Measurements from ENCODE around the gene PTPA.
"Not testable (repeated sequence)": the region's sequence is repeated elsewhere in the genome, so short reads cannot be mapped to it uniquely, and the experiment has no call there.

The PTPA gene

GRCh38 chr9:129150672-129151211, 39.5 kb downstream of the PTPA start:
- Histone ChIP-seq H3K27me3 (ENCODE audit: low read depth, low read length) (no peaks in the 10 kb centered on the region), H3K4me1 (ENCODE audit: control insufficient read depth in 1 of 2, insufficient read depth in 2 of 2, low read length in 2 of 2) (peaks cover 9 to 18% of the 10 kb centered on the region in 2 donors), H3K36me3 (ENCODE audit: control insufficient read depth in 1 of 2, insufficient read depth in 2 of 2, low read length in 2 of 2) (peaks cover 14 to 35% of the 10 kb centered on the region in 2 donors), H3K4me3 (ENCODE audit: low read depth in 1 of 2, low read length in 2 of 2) (no peak overlapping the region), H3K9me3 (ENCODE audit: control insufficient read depth in 1 of 2, low read length in 2 of 2) (no peaks in the 10 kb centered on the region), H3K27ac (ENCODE audit: low read length) (no peak overlapping the region)

- Histone ChIP-seq H3K4me3 (ENCODE audit: low read depth in 1 of 2, low read length in 2 of 2) (no peak overlapping the region), H3K9me3 (ENCODE audit: control insufficient read depth in 1 of 2, low read length in 2 of 2) (no peaks in the 10 kb centered on the region), H3K4me1 (ENCODE audit: control insufficient read depth in 1 of 2, insufficient read depth in 2 of 2, low read length in 2 of 2) (peaks cover 8 to 11% of the 10 kb centered on the region in 2 donors), H3K36me3 (ENCODE audit: control insufficient read depth in 1 of 2, insufficient read depth in 2 of 2, low read length in 2 of 2) (peaks cover 14 to 39% of the 10 kb centered on the region in 2 donors), H3K27me3 (ENCODE audit: low read depth, low read length) (no peaks in the 10 kb centered on the region), H3K27ac (ENCODE audit: low read length) (no peak overlapping the region)
Observed at GRCh38 chr9:129151469-129151868, 40.3 kb downstream of the PTPA start.

- Histone ChIP-seq H3K9me3 (ENCODE audit: control insufficient read depth in 1 of 2, low read length in 2 of 2) (no peaks in the 10 kb centered on the region), H3K27me3 (ENCODE audit: low read depth, low read length) (no peaks in the 10 kb centered on the region), H3K4me3 (ENCODE audit: low read depth in 1 of 2, low read length in 2 of 2) (no peak overlapping the region), H3K36me3 (ENCODE audit: control insufficient read depth in 1 of 2, insufficient read depth in 2 of 2, low read length in 2 of 2) (peaks cover 4 to 30% of the 10 kb centered on the region in 2 donors), H3K4me1 (ENCODE audit: control insufficient read depth in 1 of 2, insufficient read depth in 2 of 2, low read length in 2 of 2) (no peaks in the 10 kb centered on the region), H3K27ac (ENCODE audit: low read length) (no peak overlapping the region)
Observed at GRCh38 chr9:129154866-129155477, 43.8 kb downstream of the PTPA start.

- H3K4me3 ChIP-seq (ENCODE audit: low read depth in 1 of 2, low read length in 2 of 2), result no peak overlapping the region
- H3K4me1 ChIP-seq (ENCODE audit: control insufficient read depth in 1 of 2, insufficient read depth in 2 of 2, low read length in 2 of 2), result no peaks in the 10 kb centered on the region
- H3K36me3 ChIP-seq (ENCODE audit: control insufficient read depth in 1 of 2, insufficient read depth in 2 of 2, low read length in 2 of 2), result peaks cover 3 to 30% of the 10 kb centered on the region in 2 donors
- H3K27me3 ChIP-seq (ENCODE audit: low read depth, low read length), result no peaks in the 10 kb centered on the region
- H3K27ac ChIP-seq (ENCODE audit: low read length), result no peak overlapping the region
- H3K9me3 ChIP-seq (ENCODE audit: control insufficient read depth in 1 of 2, low read length in 2 of 2), result no peaks in the 10 kb centered on the region
Observed at GRCh38 chr9:129156163-129156562, 44.9 kb downstream of the PTPA start.

- Histone ChIP-seq H3K27me3 (ENCODE audit: low read depth, low read length) (no peaks in the 10 kb centered on the region), H3K27ac (ENCODE audit: low read length) (no peak overlapping the region), H3K4me1 (ENCODE audit: control insufficient read depth in 1 of 2, insufficient read depth in 2 of 2, low read length in 2 of 2) (peaks cover 8 to 13% of the 10 kb centered on the region in 2 donors), H3K36me3 (ENCODE audit: control insufficient read depth in 1 of 2, insufficient read depth in 2 of 2, low read length in 2 of 2) (peaks cover 0 to 2% of the 10 kb centered on the region in 2 donors), H3K9me3 (ENCODE audit: control insufficient read depth in 1 of 2, low read length in 2 of 2) (no peaks in the 10 kb centered on the region), H3K4me3 (ENCODE audit: low read depth in 1 of 2, low read length in 2 of 2) (no peak overlapping the region)
Observed at GRCh38 chr9:129160712-129161533, 49.7 kb downstream of the PTPA start.

DNA sequence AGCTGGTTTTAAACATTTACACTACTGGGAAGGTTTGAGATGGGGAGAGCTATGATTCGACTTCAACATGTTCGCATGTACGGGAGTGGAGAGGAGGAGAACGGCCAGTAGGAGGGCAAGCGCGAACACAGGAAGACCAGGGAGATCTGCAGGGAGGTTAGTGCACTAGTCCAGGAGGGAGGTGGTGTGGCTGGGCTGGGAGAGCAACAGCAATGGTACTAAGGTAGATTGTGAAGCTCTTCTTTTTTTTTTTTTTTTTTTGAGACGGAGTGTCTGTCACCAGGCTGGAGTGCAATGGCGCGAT, 50.3 kb downstream of the PTPA start:
- no peak overlapping the region for H3K4me3 ChIP-seq (ENCODE audit: low read depth in 1 of 2, low read length in 2 of 2)
- peaks cover 8 to 13% of the 10 kb centered on the region in 2 donors for H3K4me1 ChIP-seq (ENCODE audit: control insufficient read depth in 1 of 2, insufficient read depth in 2 of 2, low read length in 2 of 2)
- H3K27ac ChIP-seq (ENCODE audit: low read length), result no peak overlapping the region
- no peaks in the 10 kb centered on the region for H3K36me3 ChIP-seq (ENCODE audit: control insufficient read depth in 1 of 2, insufficient read depth in 2 of 2, low read length in 2 of 2)
- no peaks in the 10 kb centered on the region for H3K9me3 ChIP-seq (ENCODE audit: control insufficient read depth in 1 of 2, low read length in 2 of 2)
- H3K27me3 ChIP-seq (ENCODE audit: low read depth, low read length), result no peaks in the 10 kb centered on the region

GRCh38 chr9:129162497-129163197, 51.4 kb downstream of the PTPA start:
- no peaks in the 10 kb centered on the region for H3K27me3 ChIP-seq (ENCODE audit: low read depth, low read length)
- H3K27ac ChIP-seq (ENCODE audit: low read length), result no peak overlapping the region

GRCh38 chr9:129163198-129163670, 52.0 kb downstream of the PTPA start:
- not testable (repeated sequence) for H3K4me3 ChIP-seq (ENCODE audit: low read depth in 1 of 2, low read length in 2 of 2); H3K27ac ChIP-seq (ENCODE audit: low read length); H3K27me3 ChIP-seq (ENCODE audit: low read depth, low read length); H3K36me3 ChIP-seq (ENCODE audit: control insufficient read depth in 1 of 2, insufficient read depth in 2 of 2, low read length in 2 of 2); H3K9me3 ChIP-seq (ENCODE audit: control insufficient read depth in 1 of 2, low read length in 2 of 2)
- peaks cover 11 to 23% of the 10 kb centered on the region in 2 donors for H3K4me1 ChIP-seq (ENCODE audit: control insufficient read depth in 1 of 2, insufficient read depth in 2 of 2, low read length in 2 of 2)

More at GRCh38 chr9:129162497-129163197, 51.4 kb downstream of the PTPA start:
- Histone ChIP-seq H3K36me3 (ENCODE audit: control insufficient read depth in 1 of 2, insufficient read depth in 2 of 2, low read length in 2 of 2) (no peaks in the 10 kb centered on the region), H3K9me3 (ENCODE audit: control insufficient read depth in 1 of 2, low read length in 2 of 2) (no peaks in the 10 kb centered on the region), H3K4me3 (ENCODE audit: low read depth in 1 of 2, low read length in 2 of 2) (no peak overlapping the region), H3K4me1 (ENCODE audit: control insufficient read depth in 1 of 2, insufficient read depth in 2 of 2, low read length in 2 of 2) (peaks cover 11 to 18% of the 10 kb centered on the region in 2 donors)

- peak overlapping the region; percentile 74 for H3K27ac ChIP-seq (ENCODE audit: low read length)
- no peaks in the 10 kb centered on the region for H3K9me3 ChIP-seq (ENCODE audit: control insufficient read depth in 1 of 2, low read length in 2 of 2)
- H3K27me3 ChIP-seq (ENCODE audit: low read depth, low read length), result no peaks in the 10 kb centered on the region
- peaks cover 11 to 26% of the 10 kb centered on the region in 2 donors for H3K4me1 ChIP-seq (ENCODE audit: control insufficient read depth in 1 of 2, insufficient read depth in 2 of 2, low read length in 2 of 2)
- no peak overlapping the region for H3K4me3 ChIP-seq (ENCODE audit: low read depth in 1 of 2, low read length in 2 of 2)
- H3K36me3 ChIP-seq (ENCODE audit: control insufficient read depth in 1 of 2, insufficient read depth in 2 of 2, low read length in 2 of 2), result no peaks in the 10 kb centered on the region
Observed at GRCh38 chr9:129163753-129164152, 52.5 kb downstream of the PTPA start.

DNA sequence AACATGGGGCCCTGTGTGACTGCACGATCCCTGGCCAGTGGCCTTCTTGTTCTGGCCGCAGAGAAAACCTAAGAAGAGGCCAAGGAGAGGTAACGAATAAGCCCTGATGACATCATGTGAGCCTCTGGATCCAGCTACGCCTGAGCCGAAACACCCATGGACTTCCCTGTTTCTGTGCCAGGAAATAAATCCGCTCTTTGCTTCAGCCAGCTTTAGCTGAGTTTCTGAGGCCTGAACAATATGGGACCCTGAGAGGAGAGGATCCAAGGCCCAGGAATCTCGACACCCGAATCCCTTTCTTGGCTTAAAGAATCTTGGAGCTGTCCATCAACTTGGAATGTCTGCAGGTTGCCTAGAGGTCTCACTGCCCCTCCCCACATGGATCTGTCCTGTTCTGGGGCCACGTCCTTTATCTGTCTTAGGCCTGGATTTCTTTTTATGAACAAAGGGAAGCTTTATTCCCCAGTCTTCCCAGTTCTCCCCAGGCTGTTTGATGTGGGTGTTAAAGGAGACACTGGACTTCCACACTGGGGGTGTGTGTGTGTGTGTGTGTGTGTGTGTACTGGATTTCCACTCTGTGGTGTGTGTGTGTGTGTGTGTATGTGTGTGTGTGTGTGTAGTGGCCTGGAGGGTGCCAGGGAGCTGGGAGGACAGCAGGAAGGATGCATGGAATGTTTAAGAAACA, 53.2 kb downstream of the PTPA start:
- no peak overlapping the region for H3K4me3 ChIP-seq (ENCODE audit: low read depth in 1 of 2, low read length in 2 of 2)
- no peaks in the 10 kb centered on the region for H3K27me3 ChIP-seq (ENCODE audit: low read depth, low read length)
- H3K4me1 ChIP-seq (ENCODE audit: control insufficient read depth in 1 of 2, insufficient read depth in 2 of 2, low read length in 2 of 2), result peaks cover 11 to 26% of the 10 kb centered on the region in 2 donors
- no peaks in the 10 kb centered on the region for H3K36me3 ChIP-seq (ENCODE audit: control insufficient read depth in 1 of 2, insufficient read depth in 2 of 2, low read length in 2 of 2)
- no peaks in the 10 kb centered on the region for H3K9me3 ChIP-seq (ENCODE audit: control insufficient read depth in 1 of 2, low read length in 2 of 2)
- peak overlapping the region; percentile 74 for H3K27ac ChIP-seq (ENCODE audit: low read length)

GRCh38 chr9:129165198-129165597, 54.0 kb downstream of the PTPA start:
- Histone ChIP-seq H3K27ac (ENCODE audit: low read length) (no peak overlapping the region), H3K27me3 (ENCODE audit: low read depth, low read length) (no peaks in the 10 kb centered on the region), H3K36me3 (ENCODE audit: control insufficient read depth in 1 of 2, insufficient read depth in 2 of 2, low read length in 2 of 2) (no peaks in the 10 kb centered on the region), H3K4me1 (ENCODE audit: control insufficient read depth in 1 of 2, insufficient read depth in 2 of 2, low read length in 2 of 2) (peaks cover 11 to 26% of the 10 kb centered on the region in 2 donors), H3K4me3 (ENCODE audit: low read depth in 1 of 2, low read length in 2 of 2) (no peak overlapping the region), H3K9me3 (ENCODE audit: control insufficient read depth in 1 of 2, low read length in 2 of 2) (no peaks in the 10 kb centered on the region)
